Fibroblast of gingiva (primary cell): ENCODE results near the gene INHBC.

ENCODE experiments used
- DNase-seq: peaks from one replicate; pipeline ENCODE4 v3.0.0-alpha.2; 2011; ENCODE audit warnings: low read depth

INHBC gene

DNA sequence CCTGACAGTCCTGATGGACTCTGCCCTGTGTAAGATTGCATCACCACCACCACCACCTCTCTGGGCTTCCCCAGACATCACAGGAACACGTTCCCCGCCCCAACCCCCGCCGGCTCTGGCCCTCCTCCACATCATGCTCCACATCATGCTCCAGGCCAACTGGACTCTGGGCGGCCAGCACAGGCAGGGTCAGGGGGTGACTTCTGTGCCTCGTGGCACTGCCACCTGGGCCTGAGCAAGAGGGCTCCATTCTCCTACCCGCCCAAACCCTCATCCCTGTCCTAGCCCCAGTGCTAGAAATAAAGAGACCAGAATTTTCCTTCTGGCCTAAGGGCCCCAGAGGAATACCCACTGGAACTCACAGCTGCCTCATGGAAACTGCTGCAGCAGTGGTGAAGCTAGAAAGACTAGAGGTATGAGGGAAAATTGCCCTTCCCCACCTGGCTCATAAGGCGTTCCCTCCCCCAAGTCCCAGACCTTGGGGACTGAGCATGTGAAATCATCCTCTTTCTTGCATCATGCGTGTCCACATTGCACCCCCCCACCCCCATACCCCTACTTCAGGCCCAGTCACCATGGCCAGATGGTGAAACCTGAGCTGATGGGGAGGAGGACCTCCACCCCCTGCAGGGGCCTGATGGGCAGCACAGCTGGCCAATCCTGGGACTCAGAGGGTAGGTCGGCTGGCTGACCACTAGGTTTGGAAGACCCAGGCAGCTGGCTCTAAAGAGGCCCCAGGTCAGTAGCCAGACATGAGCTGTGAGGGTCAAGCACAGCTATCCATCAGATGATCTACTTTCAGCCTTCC is 20.2 kb downstream of the INHBC start, which contains the start of gene INHBE:
TSS of gene INHBE (plus strand) at position 742 of the 808 bp plus-strand sequence. CDS start 230 bp downstream, outside the sequence.
- peak; percentile 83 for DNase-seq

DNA sequence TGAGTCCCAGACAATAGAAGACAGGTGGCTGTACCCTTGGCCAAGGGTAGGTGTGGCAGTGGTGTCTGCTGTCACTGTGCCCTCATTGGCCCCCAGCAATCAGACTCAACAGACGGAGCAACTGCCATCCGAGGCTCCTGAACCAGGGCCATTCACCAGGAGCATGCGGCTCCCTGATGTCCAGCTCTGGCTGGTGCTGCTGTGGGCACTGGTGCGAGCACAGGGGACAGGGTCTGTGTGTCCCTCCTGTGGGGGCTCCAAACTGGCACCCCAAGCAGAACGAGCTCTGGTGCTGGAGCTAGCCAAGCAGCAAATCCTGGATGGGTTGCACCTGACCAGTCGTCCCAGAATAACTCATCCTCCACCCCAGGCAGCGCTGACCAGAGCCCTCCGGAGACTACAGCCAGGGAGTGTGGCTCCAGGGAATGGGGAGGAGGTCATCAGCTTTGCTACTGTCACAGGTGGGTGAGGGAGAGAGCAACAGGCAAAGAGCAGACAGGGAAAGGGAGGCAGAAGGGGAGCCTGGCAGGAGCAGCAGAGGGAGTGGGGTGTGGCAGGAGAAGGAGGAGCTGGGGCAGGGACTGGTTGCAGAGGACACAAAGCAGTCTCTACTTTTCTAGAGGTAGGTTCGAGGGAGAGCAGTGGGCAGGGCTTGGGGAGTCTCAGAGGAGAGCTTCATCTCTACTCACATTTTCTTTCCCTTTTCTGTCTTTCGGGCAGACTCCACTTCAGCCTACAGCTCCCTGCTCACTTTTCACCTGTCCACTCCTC is 21.0 kb downstream of the INHBC start:
- no peak for DNase-seq

DNA sequence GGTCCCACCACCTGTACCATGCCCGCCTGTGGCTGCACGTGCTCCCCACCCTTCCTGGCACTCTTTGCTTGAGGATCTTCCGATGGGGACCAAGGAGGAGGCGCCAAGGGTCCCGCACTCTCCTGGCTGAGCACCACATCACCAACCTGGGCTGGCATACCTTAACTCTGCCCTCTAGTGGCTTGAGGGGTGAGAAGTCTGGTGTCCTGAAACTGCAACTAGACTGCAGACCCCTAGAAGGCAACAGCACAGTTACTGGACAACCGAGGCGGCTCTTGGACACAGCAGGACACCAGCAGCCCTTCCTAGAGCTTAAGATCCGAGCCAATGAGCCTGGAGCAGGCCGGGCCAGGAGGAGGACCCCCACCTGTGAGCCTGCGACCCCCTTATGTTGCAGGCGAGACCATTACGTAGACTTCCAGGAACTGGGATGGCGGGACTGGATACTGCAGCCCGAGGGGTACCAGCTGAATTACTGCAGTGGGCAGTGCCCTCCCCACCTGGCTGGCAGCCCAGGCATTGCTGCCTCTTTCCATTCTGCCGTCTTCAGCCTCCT is 21.6 kb downstream of the INHBC start:
- DNase-seq: no peak

DNA sequence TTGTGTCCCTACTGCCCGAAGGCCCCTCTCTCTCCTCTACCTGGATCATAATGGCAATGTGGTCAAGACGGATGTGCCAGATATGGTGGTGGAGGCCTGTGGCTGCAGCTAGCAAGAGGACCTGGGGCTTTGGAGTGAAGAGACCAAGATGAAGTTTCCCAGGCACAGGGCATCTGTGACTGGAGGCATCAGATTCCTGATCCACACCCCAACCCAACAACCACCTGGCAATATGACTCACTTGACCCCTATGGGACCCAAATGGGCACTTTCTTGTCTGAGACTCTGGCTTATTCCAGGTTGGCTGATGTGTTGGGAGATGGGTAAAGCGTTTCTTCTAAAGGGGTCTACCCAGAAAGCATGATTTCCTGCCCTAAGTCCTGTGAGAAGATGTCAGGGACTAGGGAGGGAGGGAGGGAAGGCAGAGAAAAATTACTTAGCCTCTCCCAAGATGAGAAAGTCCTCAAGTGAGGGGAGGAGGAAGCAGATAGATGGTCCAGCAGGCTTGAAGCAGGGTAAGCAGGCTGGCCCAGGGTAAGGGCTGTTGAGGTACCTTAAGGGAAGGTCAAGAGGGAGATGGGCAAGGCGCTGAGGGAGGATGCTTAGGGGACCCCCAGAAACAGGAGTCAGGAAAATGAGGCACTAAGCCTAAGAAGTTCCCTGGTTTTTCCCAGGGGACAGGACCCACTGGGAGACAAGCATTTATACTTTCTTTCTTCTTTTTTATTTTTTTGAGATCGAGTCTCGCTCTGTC is 22.3 kb downstream of the INHBC start:
- DNase-seq: no peak

DNA sequence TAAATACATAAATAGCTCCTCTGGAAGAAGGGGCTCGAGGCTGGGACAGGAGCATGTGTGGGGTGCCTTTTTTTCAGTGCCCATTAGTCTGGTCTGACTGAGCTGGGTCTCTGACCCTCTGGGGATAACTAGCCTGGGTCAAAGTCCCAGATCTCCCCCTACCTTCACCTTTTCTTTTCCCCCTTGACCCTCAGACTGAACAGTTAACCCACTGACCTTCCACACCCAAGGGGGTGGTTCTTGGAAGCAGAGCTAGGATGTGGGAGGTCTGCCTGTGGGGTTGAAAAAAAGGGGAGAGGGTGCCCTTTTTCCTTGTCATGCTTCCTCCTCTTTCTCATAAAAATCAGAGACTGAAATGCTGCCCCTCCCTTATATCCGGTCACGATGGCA is 24.1 kb downstream of the INHBC start:
- DNase-seq: no peak

DNA sequence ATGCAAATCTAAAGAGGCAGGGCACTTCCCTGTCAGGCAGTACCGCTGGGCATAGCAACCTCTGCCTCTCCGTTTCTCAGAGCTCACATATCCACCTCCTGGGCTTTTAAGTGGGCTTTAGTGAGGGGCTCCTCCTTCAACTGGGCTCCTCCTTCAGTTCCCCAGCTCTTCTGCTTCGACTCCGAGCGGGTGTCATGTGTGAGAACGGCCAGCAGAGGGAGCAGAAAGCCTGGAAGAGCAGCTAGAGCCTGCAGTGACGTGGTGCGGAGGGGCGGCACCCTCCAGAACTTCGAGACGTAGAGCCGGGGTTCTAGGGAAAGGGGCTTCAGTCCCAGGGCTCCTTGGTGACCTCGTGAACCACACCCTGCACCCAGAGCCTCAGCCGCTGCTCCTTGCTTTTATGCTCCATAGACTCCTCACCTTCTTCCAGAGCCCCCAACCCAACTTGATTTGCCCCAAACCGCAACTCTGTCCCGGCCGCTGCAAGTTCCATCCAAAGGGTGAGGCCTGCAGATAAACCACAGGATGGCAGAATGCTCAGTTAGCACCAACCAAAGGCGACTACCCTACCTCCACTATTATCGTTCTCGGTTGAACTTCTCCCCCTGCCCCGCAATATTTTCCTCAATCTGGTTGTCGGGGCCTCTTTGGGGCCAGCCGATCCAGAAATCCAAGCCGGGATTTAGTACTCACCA is 24.6 kb downstream of the INHBC start:
- peak; percentile 94 for DNase-seq

DNA sequence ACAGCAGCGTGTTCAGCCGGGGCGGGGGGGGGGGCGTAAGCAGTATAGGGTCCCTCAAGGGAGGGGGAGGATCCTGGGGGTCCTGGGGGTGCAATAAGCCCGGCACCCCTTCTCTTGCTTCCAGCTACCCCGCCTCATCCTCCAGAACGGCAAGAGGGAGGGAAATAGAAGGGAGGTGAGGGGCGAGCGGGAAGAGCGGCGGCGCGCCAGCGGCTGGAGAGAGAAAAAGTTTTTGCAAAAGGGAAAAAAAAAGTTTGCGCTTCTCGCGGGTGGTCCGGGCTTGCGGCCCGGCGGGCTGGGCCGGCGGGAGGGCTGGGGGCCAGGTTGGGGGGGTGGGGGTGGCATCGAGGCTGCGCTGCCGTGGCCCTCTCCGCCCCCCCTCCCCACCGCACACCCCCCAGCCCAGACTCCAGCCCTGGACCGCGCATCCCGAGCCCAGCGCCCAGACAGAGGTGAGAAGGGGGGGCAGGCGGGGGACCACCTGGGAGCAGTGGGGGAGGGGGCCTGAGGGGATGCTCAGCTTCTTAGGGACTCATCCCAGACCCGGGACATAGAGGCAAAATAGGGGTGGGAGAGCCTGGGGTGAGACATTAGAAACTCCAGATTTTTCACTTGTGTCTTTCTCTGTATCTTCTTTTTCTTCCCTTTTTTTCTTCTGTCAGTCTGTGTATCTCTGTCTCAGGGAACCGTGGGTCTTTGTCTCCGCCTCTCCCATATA is 25.3 kb downstream of the INHBC start, which contains the start of gene GLI1:
TSS of gene GLI1 (plus strand) at position 36 of the 718 bp plus-strand sequence. CDS start 3,907 bp downstream, outside the sequence.
- DNase-seq: peak; percentile 28

DNA sequence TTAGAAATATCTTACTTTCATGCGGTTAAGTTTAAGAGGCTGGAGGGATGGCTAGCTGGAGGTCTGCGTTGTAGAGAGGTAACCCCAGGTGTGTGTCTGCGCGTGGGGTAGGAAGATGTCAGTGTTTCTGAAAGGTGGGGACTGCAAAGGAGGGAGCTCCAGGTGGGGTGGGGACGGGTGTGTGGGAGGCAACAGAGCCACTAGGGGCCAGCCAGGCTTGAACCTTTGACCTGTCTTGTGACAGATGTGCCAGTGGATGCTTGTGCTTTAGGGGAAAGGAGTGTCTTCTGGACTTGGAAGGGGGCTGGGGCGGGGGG is 25.8 kb downstream of the INHBC start:
- no peak for DNase-seq

DNA sequence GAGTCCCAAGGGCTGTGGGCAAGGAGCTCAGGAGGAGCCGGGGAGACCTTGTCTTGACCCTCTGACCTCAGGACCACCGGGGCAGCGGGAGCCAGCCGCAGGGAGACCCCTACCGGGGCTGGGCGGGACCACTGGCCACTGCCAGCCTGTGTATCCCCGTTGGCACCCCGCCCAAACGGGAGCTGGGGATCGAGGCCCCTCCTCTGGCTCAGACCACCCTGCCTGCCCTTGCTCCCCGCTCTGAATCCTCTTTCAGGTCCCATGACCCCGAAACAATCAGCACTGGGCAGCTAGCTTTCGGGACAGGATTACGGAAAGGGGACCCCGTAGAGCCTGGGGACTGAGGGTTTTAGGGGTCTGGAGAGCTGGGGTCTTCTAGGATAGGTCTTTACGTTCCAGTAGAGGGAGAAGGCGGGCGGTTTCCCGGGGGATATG is 26.3 kb downstream of the INHBC start:
- DNase-seq: no peak

DNA sequence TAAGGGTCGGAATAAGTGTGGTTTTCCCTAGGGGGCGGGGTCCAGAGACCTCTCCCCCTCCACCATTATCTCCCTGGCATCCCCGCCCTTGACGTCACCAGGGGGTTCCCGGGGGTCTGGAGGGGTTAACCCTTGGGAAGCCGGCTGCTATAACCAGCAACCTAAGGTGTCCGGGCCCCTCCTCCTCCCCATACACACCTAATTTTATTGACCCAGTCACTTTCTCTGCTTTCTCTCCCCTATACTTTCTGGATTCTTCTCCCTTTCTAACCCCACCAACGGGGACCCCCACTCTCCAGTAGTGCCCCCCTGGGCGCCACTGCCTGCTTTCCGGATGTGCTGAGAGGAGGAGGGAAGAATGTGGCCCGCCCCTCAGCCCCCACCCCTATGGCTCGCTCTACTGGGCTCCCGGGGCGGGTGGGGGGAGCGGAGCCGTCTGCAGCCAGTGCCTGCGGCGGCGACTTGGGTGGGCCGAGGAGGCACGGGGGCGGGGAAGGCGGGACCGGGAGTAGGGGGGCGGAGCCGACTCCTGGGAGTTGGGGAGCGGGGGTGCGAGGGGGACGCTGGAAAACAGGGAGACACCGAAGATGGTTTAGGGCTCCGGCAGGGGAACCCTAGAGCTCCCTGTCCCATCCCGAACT is 26.8 kb downstream of the INHBC start:
- DNase-seq: peak; percentile 29

DNA sequence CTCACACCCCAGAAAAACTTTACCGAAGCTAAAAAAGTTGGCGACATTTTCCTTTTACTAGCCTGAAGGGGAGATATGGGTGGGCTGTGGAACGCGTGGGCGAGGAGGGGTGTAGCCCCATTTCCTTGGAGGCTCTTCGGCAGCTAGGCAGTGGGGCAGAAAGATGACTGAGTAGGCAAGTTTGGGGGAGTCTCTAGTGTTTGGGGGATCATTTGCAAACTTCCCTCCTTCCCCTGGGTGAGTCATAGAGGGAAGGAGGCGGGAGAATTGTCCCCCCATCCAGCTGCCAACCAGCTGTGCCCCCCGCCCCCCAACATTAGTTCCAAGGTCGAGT is 27.3 kb downstream of the INHBC start:
- no peak for DNase-seq

DNA sequence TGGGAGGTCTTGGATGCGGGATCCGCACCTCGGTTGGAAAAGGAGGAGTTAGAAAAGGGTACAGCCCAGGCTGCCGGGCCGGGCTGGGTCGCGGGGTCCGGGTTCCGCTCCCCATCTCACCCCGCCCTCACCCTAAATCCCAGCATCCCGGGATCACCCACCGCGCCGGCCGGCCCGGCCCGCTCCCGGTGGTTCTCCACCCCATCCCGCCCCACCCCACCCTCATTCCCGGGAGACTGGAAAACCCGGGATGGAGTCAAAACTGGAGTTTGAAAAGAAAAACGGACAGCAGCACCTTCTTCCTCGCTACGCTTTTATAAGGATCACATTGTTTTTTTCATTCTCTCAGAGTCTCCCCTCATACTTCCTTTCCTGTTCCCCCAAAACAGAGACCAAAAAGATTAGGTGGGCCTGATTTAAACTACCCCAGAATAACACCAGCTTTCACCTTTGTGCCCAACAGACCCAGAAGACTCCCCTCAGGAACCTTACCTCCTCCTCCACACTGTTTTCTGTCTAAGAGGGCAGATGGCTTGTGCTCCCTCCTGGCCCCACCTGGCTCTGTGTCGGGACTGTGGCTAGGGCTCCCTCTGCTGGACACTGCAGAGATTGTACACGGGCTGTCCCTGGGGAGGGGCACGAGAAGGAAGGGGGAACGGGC is 27.8 kb downstream of the INHBC start:
- DNase-seq: peak; percentile 73

DNA sequence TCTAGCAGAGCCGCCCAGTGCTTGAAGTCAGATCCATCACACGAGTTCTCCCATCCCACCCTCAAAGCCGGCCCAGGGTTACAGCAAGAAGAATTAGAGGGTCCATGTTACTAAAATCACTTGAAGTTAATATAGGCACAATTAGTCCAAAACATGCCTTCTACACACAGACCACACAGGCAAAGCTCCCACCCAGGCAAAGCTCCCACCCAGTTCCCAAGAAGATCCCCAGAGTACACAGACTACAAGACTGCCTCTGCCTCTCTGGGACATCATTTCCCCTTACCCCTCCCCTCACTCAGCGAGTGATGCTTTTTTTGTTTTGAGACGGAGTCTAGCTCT is 28.3 kb downstream of the INHBC start:
- DNase-seq: no peak

DNA sequence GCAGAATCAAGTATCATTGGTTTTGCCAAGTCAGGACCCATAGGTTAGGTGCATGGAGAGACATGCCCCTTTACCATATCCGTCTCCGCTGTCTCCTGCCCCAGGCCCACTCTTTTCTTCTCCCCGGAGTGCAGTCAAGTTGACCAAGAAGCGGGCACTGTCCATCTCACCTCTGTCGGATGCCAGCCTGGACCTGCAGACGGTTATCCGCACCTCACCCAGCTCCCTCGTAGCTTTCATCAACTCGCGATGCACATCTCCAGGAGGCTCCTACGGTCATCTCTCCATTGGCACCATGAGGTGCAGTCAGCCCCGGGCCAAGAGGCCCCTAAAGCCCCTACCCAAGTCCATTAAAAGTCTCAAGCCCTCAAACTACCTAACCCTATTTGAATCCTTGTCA is 30.0 kb downstream of the INHBC start:
- DNase-seq: no peak

DNA sequence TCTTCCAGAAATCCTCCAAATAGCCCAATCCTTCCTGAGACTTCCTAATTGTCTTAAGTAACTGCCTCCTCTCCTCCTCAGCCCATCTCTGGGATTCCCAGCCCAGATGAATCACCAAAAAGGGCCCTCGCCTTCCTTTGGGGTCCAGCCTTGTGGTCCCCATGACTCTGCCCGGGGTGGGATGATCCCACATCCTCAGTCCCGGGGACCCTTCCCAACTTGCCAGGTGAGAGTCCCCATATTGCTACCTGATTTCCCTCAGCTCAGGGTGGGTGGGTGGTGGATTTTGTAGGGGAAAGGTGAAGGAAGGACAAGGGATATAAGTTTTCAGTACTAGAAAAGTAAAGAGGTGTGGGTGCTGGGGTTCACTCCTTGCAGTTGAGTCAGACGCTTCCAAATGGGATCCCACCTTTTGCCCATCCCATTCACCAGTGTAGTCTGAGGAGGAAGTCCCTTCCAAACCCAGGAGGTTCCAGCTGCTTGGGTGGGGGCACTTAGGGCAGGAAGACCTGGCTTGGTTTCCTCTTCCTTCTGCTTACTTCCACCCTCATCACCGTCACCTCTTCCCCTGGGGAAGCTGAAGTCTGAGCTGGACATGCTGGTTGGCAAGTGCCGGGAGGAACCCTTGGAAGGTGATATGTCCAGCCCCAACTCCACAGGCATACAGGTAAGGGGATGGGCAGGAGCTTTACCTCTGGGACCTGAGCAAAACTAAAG is 30.6 kb downstream of the INHBC start:
- DNase-seq: no peak

DNA sequence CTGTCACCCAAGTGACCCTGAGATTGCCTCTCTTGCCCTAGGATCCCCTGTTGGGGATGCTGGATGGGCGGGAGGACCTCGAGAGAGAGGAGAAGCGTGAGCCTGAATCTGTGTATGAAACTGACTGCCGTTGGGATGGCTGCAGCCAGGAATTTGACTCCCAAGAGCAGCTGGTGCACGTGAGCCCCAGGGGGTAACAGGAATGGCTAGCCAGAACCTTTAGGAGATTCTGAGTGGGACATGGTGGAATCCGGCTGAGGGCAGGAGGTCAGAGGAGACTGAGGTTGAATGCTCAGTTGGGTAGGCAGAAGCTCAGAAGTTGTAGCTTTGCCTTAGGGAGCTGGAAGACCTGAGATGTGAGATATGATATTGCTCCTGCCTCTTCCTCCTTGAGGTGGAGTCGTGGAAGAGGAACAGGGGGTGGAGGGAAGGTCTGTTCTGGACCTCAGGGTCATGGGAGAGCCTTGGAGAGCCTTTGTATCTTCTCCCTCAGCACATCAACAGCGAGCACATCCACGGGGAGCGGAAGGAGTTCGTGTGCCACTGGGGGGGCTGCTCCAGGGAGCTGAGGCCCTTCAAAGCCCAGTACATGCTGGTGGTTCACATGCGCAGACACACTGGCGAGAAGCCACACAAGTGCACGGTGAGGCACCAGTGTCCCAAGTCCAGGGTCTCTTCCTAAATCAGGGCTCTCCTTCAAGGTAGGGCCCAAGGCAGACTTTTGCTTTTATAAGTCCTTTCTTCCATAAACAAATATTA is 31.3 kb downstream of the INHBC start:
- DNase-seq: no peak

DNA sequence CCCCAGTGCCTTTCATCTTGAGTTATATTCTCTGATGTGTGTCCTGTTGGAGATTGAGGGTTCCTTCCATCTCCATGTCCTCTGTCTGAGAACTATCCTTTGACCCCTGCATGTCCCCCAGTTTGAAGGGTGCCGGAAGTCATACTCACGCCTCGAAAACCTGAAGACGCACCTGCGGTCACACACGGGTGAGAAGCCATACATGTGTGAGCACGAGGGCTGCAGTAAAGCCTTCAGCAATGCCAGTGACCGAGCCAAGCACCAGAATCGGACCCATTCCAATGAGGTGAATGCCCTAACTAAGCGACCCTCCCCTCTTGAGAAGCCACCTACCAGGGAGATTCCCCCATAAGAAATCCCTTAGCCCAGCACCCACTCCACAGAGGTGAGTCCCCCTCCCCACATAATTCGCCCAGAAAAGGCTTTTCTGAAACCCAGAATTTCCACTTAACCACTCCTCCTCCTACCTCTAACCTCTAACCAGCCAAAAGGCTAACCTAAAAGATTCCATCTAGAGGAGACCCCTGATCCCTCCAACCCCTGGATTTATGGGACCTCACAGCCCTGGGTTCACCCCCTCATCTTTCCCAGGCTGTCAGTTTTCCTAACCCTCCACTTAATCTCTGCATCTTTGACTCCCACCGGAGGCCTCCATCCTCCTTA is 32.8 kb downstream of the INHBC start:
- DNase-seq: no peak

DNA sequence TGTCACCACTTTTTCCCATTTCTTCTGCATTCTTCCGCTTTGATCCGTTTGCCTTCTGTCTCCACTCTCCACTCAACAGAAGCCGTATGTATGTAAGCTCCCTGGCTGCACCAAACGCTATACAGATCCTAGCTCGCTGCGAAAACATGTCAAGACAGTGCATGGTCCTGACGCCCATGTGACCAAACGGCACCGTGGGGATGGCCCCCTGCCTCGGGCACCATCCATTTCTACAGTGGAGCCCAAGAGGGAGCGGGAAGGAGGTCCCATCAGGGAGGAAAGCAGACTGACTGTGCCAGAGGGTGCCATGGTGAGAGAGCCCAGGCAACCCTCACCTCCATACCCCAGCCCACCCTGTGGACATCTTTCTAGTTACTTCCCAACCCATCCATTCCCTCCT is 33.3 kb downstream of the INHBC start:
- no peak for DNase-seq
